Measurements from ENCODE around the gene ACMSD. TPM values are rescaled to one million over a fixed set of nuclear protein-coding genes. Genes with fewer than 3 reads are reported as not detected.

The ACMSD gene
- total and polyA plus RNA-seq, 10 of the 15 experiments (the other 5 are each of a cell fraction or from before 2014, with no cell fraction given), result 0.08 TPM; not detected in 9

DNA sequence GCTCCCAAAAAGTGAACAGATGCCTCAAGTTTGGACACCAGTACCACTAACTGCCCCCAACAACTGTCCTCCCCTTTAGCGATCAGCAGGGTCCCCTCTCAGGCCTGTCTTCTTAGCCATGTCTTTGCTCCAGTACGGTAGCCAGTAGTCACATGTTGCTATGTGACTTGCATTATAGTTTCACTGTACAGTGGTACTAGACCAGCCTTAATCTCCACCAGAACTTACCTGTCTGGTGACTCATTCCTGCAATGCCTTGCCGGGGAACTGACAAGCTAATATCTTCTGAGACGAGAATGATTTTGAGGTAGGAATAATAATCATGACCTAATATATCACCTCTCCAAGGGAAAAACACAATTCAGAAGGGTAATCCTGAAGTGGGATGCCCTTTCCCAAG, 23.7 kb downstream of the ACMSD start:
- no peak for FAIRE-seq
- 83% methylated on average over 4 of the region's 4 CpGs for WGBS (ENCODE audit: insufficient coverage, insufficient replicate concordance, low lambda C conversion rate, missing lambda C conversion rate)
- in situ Hi-C loops (cut with MboI), result no loop called here
- H4K20me1 ChIP-seq (ENCODE audit: control insufficient read depth, insufficient read depth), result no peaks in the 10 kb centered on the region
- TF ChIP-seq WRNIP1 (IDR thresholded peaks at IDR 0.05; ENCODE audit: borderline replicate concordance, low read depth, low read length) (no peak), NFIC (IDR thresholded peaks at IDR 0.05; ENCODE audit: low read depth, low read length) (no peak), ZNF217 (IDR thresholded peaks at IDR 0.05) (no peak), SMAD5 (IDR thresholded peaks at IDR 0.05; ENCODE audit: low read depth) (no peak), CREM (IDR thresholded peaks at IDR 0.05; ENCODE audit: low read depth) (no peak), NR2C2 (IDR thresholded peaks at IDR 0.05; ENCODE audit: borderline replicate concordance, control insufficient read depth, insufficient read length, low read depth) (no peak), TBL1XR1 (IDR thresholded peaks at IDR 0.05; ENCODE audit: low read depth, low read length) (no peak), HSF1 (IDR thresholded peaks at IDR 0.05; ENCODE audit: low read depth, low read length) (no peak), TCF3 (IDR thresholded peaks at IDR 0.05; ENCODE audit: borderline replicate concordance, insufficient read depth, low read depth, low read length) (no peak), EP300 (IDR thresholded peaks at IDR 0.05; ENCODE audit: borderline replicate concordance in 1 of 2, control insufficient read depth in 1 of 2, low read depth in 2 of 2, low read length in 2 of 2) (no peak)
- TF ChIP-seq, protein P1, sequence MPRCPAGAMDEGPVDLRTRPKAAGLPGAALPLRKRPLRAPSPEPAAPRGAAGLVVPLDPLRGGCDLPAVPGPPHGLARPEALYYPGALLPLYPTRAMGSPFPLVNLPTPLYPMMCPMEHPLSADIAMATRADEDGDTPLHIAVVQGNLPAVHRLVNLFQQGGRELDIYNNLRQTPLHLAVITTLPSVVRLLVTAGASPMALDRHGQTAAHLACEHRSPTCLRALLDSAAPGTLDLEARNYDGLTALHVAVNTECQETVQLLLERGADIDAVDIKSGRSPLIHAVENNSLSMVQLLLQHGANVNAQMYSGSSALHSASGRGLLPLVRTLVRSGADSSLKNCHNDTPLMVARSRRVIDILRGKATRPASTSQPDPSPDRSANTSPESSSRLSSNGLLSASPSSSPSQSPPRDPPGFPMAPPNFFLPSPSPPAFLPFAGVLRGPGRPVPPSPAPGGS (IDR thresholded peaks at IDR 0.05; ENCODE audit: borderline replicate concordance, insufficient read depth, low read depth, low read length, poor library complexity, severe bottlenecking), result no peak
- no peaks in the 10 kb centered on the region for H3K4me1 ChIP-seq (ENCODE audit: control insufficient read depth, insufficient read depth, low read length)
- H3K27ac ChIP-seq (ENCODE audit: control insufficient read depth, insufficient read depth), result no peak overlapping the region
- ATAC-seq, result no peak
- no peak overlapping the region for H2AFZ ChIP-seq (ENCODE audit: control insufficient read depth, low read depth, low read length)
- SMC1A ChIA-PET (ENCODE audit: uncharacterized antibody, unreplicated experiment), result no interaction called here
- RAD21 ChIA-PET (ENCODE audit: unreplicated experiment), result no interaction called here
- no peak overlapping the region for H3K4me3 ChIP-seq
- H3K36me3 ChIP-seq (ENCODE audit: control insufficient read depth in 2 of 2, insufficient read depth in 2 of 2, low read length in 1 of 2), result no peaks in the 10 kb centered on the region
- no TSS peak for BruUV-seq (replicated peaks)
- intact Hi-C loops (cut with micrococcal nuclease; ENCODE audit: unreplicated experiment), result no loop called here
- H3K4me2 ChIP-seq (ENCODE audit: control insufficient read depth, insufficient read depth), result no peak overlapping the region
- no peak for DNase-seq (ENCODE audit: low read depth, low spot score)
- H3K79me2 ChIP-seq (ENCODE audit: control insufficient read depth, insufficient read depth, low read length), result no peaks in the 10 kb centered on the region
- H3K9me3 ChIP-seq (replicated peaks; ENCODE audit: control insufficient read depth, insufficient read depth, low read length), result no peaks in the 10 kb centered on the region
- CTCF ChIA-PET, result interaction anchor here (0.6 kb wide), 1 partner anchor 39 kb away, joined by 3 read pairs; no protein-coding TSS in a partner anchor
- H3K9ac ChIP-seq (ENCODE audit: control insufficient read depth, insufficient read depth, low read length), result no peak overlapping the region
- no peaks in the 10 kb centered on the region for H3K27me3 ChIP-seq (replicated peaks in 1 of 2; ENCODE audit: control insufficient read depth in 2 of 2, insufficient read depth in 2 of 2, low read length in 1 of 2)
- POLR2A ChIA-PET, result no interaction called here

Data from GM12878 (cell line).